HG03025 (cell line): ENCODE results near the gene ACER1.
"Not testable (repeated sequence)": the region's sequence is repeated elsewhere in the genome, so short reads cannot be mapped to it uniquely, and the experiment has no call there.

Source experiments
- ATAC-seq: cut with Tn5 transposase; IDR thresholded peaks from one replicate; pipeline ENCODE4 v1.9.1; 2021; ENCODE audit warnings: mild to moderate bottlenecking, moderate library complexity; ENCODE audit not compliant: unreplicated experiment, low FRiP score

The ACER1 gene

GRCh38 chr19:6297202-6297601 is 36.2 kb downstream of the ACER1 start:
- ATAC-seq = no peak

- no peak for ATAC-seq
Observed at GRCh38 chr19:6292006-6292405, 41.4 kb downstream of the ACER1 start.

- ATAC-seq = no peak
Observed at GRCh38 chr19:6288737-6289136, 44.7 kb downstream of the ACER1 start.

GRCh38 chr19:6287269-6287885 is 46.0 kb downstream of the ACER1 start:
- ATAC-seq = no peak

GRCh38 chr19:6286676-6287075 is 46.7 kb downstream of the ACER1 start:
- ATAC-seq = no peak

DNA sequence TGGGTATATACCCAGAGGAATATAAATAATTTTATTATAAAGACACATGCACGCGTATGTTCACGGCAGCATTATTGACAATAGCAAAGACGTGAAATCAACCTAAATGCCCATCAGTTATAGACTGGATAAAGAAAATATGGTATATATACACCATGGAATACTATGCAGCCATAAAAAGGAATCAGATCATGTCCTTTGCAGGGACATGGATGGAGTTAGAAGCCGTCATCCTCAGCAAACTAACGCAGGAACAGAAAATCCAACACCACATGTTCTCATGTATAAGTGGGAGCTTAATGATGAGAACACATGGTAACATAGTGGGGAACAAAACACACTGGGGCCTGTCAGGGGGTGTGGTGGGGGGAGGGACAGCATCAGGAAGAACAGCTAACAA is 51.0 kb downstream of the ACER1 start:
- ATAC-seq = not testable (repeated sequence)

DNA sequence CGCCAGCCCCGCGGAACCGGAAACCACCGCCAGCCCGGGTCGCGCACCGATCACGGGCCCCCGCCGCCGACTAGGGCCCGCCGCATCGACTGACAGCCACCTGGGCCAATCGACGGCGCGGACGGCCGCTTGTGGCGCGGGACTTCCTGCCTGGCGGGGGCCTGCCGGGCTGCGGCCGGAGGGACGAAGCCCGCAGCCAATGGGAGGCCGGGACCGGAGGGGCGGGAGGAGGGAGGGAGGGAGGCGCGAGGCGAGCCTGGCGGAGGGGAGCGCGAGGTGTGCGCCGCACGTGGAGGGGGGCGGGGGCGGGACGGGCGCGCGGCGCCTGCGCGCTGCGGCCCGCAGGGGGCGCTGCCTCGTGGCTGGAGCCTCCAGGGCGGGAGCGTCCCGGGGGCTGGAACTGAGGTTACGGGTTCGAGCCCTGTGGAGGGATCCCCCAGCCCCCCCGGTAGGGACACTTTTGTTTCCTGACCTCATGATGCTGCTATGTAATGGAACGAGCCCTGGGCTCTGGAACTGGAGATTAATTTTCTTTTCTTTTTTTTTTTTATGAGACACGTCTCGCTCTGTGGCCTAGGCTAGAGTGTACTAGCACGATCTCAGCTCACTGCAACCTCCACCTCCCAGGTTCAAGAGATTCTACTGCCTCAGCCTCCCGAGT is 53.4 kb downstream of the ACER1 start, which contains the start of gene MLLT1:
MLLT1 (minus strand) TSS at position 45 of the 661 bp plus-strand sequence. CDS start 191 bp downstream, outside the sequence.
- ATAC-seq = peak; percentile 79

- peak; percentile 27 for ATAC-seq
Observed at GRCh38 chr19:6279620-6279930, 53.8 kb downstream of the ACER1 start.

- no peak for ATAC-seq
Observed at GRCh38 chr19:6278740-6279619, 54.4 kb downstream of the ACER1 start.

DNA sequence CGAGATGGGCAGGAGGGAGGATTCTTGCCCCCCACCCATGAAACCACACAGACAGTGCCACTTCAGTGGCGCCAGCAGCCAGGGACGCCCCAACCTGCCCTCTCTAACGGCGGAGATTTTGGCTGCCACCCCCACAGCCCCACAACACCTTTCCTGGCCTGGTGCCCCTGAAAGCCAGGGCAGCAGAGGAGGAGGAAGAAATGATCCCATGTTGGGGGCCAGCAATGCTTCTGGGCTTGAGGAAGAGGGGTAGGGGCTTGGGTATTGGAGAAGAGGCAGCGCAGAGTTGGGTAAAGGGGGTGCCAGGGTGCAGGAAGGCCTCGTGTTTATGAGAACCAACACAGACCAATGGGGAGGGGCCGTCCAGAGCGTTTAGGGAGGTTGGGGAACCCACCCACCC is 55.4 kb downstream of the ACER1 start:
- ATAC-seq = no peak

DNA sequence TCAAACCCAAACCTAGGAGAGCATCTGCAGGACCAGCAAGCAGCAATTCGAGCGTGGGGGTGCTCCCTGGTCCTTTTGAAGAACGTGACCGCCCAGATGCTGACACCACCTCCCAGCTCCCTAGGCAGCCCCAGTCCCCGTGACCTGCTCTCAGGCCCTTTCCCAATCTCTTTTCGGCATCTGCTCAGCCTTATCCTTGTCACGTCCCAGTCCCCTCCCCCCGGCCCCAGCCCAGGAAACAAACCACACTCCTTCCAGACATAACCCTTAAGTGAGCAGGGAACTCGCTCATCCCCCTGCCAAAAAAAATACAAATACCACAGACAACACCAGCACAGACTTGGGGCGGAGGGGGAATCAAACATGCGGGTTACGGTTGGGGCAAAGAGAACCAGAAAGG is 57.0 kb downstream of the ACER1 start:
- no peak for ATAC-seq

GRCh38 chr19:6275170-6275744 is 58.2 kb downstream of the ACER1 start:
- ATAC-seq = no peak

DNA sequence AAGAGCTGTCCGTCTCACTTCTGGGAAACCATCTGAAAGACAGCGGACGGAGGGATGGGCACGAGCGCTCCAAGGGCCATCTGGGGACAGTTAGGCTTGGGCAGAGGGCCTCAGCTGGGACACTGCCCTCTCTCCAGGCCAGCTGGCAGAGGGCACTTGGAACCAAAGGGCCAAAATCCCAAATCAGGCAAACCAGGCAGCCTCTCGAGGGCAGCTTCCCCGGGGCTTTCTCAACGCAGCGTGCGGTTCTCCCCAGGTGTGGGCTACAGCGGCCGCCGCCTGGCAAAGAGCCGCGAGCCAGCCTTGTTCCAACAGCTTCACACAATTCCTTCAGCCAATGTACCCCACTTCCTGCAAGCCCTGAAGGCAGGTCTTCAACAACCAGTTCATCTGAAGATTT is 58.7 kb downstream of the ACER1 start:
- ATAC-seq = no peak

GRCh38 chr19:6273701-6274601 is 59.5 kb downstream of the ACER1 start:
- no peak for ATAC-seq

GRCh38 chr19:6272913-6273600 is 60.4 kb downstream of the ACER1 start:
- ATAC-seq = no peak

DNA sequence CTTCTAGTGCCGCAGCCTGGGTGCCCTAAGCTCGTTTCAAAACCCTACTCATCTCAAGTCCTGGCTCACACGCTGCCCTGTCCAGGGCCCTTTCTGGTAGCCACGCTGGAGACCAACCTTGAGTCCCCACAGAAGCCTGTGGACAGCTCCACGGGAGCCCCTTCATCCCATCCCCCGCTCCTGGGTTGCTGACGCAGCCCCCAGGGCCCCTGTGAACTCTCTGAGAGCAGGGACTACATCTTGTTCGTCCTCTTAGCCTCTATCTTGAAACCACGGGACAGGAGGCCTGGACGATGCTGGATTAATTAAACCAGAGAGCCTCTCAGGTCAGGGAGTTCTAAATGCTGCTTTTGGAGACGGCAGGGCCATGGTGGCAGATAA is 61.0 kb downstream of the ACER1 start:
- ATAC-seq = no peak

GRCh38 chr19:6271721-6272410 is 61.5 kb downstream of the ACER1 start:
- ATAC-seq = no peak

GRCh38 chr19:6271251-6271650 is 62.2 kb downstream of the ACER1 start:
- ATAC-seq = no peak

GRCh38 chr19:6270822-6271221 is 62.6 kb downstream of the ACER1 start:
- no peak for ATAC-seq
